Stimulated activated CD8-positive, alpha-beta memory T cell treated with anti-CD3 and anti-CD28 coated beads, Interleukin-4, amount 100 ng/mL, for 1 hour (primary cell): ENCODE results near the gene AQP3.
A peak's percentile ranks its signal among the peaks of the same experiment; 100 is the strongest.
"Not testable (repeated sequence)": the region's sequence is repeated elsewhere in the genome, so short reads cannot be mapped to it uniquely, and the experiment has no call there.

Source experiments
- DNase-seq, 2 donors: peaks; one replicate each; pipeline ENCODE4 v3.0.0-alpha.2; 2020; ENCODE audit warnings: low read depth in 2 of 2, low spot score in 1 of 2

AQP3 gene

GRCh38 chr9:33446946-33447798 lies at the start of gene AQP3:
Gene AQP3 (minus strand): TSS chr9:33447593. CDS start chr9:33447530, 63 bp downstream.
- DNase-seq, result peak; percentile 47 to 53

- not testable (repeated sequence) for DNase-seq
Measured at GRCh38 chr9:33493819-33494218, 46.4 kb upstream of the AQP3 start.

GRCh38 chr9:33489066-33489465 lies 41.7 kb upstream of the AQP3 start:
- DNase-seq, result no peak

- not testable (repeated sequence) for DNase-seq
Measured at GRCh38 chr9:33485312-33485711, 37.9 kb upstream of the AQP3 start.

- DNase-seq, result no peak
Measured at GRCh38 chr9:33480976-33481375, 33.6 kb upstream of the AQP3 start.

GRCh38 chr9:33480106-33480505 lies 32.7 kb upstream of the AQP3 start:
- no peak for DNase-seq

GRCh38 chr9:33476503-33476902 lies 29.1 kb upstream of the AQP3 start:
- no peak for DNase-seq

- no peak for DNase-seq
Measured at GRCh38 chr9:33475357-33475756, 28.0 kb upstream of the AQP3 start.

GRCh38 chr9:33473643-33474352 lies 26.4 kb upstream of the AQP3 start, which contains the start of gene NOL6:
Gene NOL6 (minus strand): TSS chr9:33473924. CDS start chr9:33473842, 82 bp downstream.
- peak; percentile 94 to 96 for DNase-seq

- DNase-seq, result no peak
Measured at GRCh38 chr9:33472881-33473615, 25.7 kb upstream of the AQP3 start.

DNA sequence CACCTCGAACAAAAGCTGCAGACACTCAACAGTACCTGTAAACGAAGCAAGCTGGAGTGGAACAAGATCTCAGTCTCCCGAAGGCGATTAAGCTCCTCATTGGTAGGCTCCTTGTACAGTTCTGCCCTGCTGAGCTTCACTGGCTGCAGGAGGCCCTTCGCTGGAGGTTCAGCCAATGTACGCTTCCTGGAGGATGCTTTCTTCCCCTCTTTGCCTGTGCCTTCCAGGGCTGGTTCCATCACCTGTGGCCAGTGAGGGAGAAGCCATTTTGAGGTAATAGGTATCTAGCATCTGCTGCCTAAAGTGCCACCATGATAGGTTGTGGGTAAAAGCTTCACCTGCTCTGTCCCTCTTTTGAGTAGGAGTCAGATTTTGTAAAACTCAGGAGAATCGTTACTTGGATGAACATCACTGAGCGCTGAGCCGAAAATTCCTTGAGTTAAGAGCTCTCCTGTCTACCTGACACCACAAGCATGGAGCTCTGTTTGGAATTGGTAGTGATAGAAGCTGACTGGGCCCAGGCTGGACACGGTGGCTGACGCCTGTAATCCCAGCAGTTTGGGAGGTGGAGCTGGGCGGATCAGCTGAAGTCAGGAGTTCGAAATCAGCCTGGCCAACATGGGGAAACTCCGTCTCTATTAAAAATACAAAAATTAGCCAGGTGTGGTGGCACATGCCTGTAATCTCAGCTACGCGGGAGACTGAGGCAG lies 24.9 kb upstream of the AQP3 start:
- no peak for DNase-seq

GRCh38 chr9:33471361-33471760 lies 24.0 kb upstream of the AQP3 start:
- no peak for DNase-seq

- no peak for DNase-seq
Measured at GRCh38 chr9:33469891-33470290, 22.5 kb upstream of the AQP3 start.

GRCh38 chr9:33468797-33469621 lies 21.6 kb upstream of the AQP3 start:
- DNase-seq, result no peak

DNA sequence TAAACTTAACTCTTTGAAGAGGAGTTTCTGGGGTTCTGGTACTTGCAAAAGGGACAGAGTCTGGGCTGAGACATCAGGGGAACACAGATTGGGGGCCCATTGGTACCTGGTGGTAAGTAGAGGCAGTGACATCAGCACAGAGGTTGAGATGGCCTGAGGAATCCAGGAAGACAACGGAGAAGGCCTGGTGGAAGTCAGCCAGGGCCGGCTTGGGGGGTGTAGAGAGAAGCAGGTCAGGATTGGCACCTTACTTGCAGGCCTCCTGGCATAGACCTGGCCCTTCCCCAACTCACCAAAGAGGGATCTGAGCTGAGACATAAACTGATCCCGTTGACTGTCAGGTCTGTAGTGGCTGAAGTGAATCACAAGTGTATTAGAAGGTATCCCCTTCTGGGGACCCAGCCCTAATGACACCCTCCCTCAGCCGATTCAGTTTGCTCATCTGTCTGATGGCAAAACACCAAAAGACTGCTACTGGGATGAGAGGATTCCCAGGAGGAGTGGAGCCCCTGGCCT lies 20.9 kb upstream of the AQP3 start:
- no peak for DNase-seq

DNA sequence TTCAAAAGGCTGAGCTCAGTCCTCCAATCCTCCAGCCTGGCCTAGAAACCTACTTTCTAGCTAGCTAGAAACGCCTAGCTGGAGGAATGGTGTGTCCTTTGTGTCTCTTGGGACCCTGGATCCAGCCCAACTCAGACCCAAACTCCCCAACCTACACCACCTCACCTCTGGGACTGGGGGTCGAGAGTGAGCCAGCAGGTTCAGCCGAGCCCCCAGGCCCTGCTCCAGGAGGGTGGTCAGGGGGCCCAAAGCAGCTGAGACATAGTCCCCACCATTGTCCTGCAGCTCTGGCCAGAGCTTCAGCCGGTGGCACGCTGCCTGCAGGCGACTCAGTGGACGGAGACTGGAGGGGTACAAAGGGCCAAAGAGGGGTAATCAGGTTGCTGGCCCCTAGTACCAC lies 20.1 kb upstream of the AQP3 start:
- no peak for DNase-seq

- DNase-seq, result peak; percentile 53 to 56
Measured at GRCh38 chr9:33466565-33467495, 19.4 kb upstream of the AQP3 start.

- DNase-seq, result no peak
Measured at GRCh38 chr9:33465596-33466564, 18.5 kb upstream of the AQP3 start.
